Adipose tissue (tissue), 3 donors: ENCODE measurements around the gene FEN1. TPM values are rescaled to one million over a fixed set of nuclear protein-coding genes. Genes with fewer than 3 reads are reported as not detected.

ENCODE experiments used
- H3K27ac ChIP-seq: one replicate; pipeline ENCODE4 v1.5.1; 2013; ENCODE audit warnings: low read depth, low read length
- WGBS, 3 donors: extraction: QIAGEN DNeasy Blood & Tissue Kit; methylation state at CpG; one replicate each; pipeline ENCODE4 v1.1.7; 2013; 5-methylcytosine and 5-hydroxymethylcytosine counted together
- polyA plus RNA-seq, 3 donors: library from polyadenylated mRNA; stranded (reverse); fragments of 200-250 nt; gene quantifications; one replicate each; pipeline ENCODE4 v1.2.3, GENCODE V29; 2013
- donor health status: healthy with polysubstance abuse.
- donor health status: Bipolar disorder and iron deficiency.
- donor health status: healthy.

The FEN1 gene, protein sequence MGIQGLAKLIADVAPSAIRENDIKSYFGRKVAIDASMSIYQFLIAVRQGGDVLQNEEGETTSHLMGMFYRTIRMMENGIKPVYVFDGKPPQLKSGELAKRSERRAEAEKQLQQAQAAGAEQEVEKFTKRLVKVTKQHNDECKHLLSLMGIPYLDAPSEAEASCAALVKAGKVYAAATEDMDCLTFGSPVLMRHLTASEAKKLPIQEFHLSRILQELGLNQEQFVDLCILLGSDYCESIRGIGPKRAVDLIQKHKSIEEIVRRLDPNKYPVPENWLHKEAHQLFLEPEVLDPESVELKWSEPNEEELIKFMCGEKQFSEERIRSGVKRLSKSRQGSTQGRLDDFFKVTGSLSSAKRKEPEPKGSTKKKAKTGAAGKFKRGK
- 1 to 10 TPM; 4.8 to 6.5 (median 6.3) TPM for polyA plus RNA-seq

DNA sequence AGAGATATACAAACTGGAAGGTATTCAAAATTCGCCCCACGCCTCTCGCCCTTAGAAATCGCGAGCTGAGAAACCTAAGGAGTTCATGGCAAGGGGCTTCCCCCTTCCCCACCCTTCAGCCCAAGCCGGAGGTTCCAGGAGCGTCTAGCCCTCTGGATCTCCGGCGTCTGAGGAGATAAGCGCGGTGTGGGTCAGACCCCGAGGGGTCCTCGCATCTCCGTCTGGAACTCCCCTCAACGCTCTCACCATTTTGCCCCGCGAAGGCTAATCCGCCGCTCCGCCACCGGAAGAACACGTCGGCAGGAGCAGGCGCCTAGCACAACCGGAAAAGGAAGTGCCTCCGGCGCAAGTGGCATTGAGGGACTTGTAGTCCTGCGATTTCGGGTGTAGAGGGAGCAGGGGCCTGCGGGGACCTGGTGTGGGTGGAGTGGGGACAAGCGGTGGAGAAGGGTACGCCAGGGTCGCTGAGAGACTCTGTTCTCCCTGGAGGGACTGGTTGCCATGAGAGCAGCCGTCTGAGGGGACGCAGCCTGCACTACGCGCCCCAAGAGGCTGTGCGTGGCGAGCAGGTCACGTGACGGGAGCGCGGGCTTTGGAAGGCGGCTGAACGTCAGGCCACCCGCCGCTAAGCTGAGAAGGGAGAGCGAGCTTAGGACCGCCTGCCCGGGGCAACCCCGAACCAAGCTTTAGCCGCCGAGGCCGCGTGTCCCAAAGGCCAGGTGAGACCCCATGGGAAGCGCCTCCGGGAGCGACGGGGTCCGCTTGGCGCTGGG lies at the start of gene FEN1, which contains the start of gene TMEM258:
FEN1 (plus strand) TSS at position 602 of the 773 bp plus-strand sequence. CDS start 2,451 bp downstream, outside the sequence.
TMEM258 (minus strand) TSS at position 290 of the 773 bp plus-strand sequence; CDS start at position 249, 41 bp downstream.
- H3K27ac ChIP-seq, result peak within 1 kb of the TSS; percentile 60
- WGBS, 3 donors, result 0 to 1% (median 0%) methylated on average over 57 to 61 of the region's 61 CpGs

- no peak overlapping the region for H3K27ac ChIP-seq
- WGBS, 3 donors, result 92 to 94% (median 92%) methylated on average over 42 of the region's 42 CpGs
Measured at GRCh38 chr11:61743486-61744095, 49.1 kb upstream of the FEN1 start.

GRCh38 chr11:61744181-61744580 lies 48.5 kb upstream of the FEN1 start:
- H3K27ac ChIP-seq, result no peak overlapping the region
- 91 to 93% (median 93%) methylated on average over 20 of the region's 20 CpGs for whole genome bisulfite sequencing, 3 donors

DNA sequence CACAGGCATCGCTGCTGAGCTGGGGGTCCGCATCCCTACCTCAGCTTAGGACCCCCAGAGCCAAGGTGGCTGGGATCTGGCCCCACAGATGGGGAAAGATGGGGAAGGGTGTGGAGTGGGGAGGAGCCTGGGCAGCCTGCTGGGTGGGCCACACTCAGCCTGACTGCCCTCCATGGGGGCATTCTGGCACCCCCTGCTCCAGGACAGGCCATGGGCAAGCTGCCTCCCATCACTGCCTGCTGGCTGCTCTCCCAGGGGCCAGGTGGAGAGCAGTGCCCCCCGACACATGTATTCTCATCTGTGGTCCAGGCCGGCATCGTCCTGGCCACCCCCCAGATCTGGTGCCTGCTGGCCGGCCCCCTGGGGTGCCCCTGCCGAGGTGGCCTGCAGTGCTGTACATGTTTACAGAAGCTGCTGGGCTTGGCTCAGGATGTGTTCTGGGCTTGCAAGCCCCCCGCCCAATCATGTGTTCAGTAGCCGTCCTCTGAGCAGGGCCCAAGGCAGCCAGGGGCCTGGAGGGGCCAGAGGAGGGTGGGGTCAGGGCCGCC lies 48.0 kb upstream of the FEN1 start:
- 84 to 93% (median 90%) methylated on average over 10 of the region's 10 CpGs for WGBS, 3 donors

DNA sequence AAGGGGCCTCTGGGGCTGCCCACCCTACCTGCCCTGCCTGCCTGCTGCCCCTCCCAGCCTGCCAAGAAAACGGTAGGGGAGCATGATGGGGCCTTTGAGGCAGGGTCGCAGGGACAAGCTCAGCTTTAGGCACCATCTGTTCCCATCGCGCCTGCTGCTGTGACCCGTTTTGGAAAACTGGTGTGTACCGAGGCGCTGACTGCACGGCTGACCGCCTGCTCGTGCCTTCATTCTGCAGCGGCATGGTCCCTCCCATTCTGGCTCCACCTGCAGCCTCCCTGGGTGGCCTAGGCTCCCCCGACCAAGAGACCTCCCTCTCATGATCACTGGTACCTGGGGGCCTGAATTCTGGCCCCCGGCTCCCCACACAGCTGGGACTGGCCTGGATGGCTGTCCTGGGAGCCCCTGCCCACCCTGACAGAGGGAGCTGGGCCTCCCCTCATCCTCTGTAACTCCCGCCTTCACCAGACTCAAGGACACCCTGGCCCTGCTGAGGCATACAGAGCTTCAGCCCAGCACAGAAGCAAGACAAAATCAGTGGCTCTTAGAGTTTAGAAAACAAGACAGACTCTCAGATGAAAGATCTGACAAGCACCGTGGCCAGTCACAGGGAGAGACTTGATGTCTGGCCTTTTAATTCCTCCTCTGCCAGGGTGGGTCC lies 46.8 kb upstream of the FEN1 start:
- no peak overlapping the region for H3K27ac ChIP-seq
- WGBS, 3 donors, result 70 to 79% (median 70%) methylated on average over 15 of the region's 15 CpGs

More for the DNA sequence above, 48.0 kb upstream of the FEN1 start:
- no peak overlapping the region for H3K27ac ChIP-seq

DNA sequence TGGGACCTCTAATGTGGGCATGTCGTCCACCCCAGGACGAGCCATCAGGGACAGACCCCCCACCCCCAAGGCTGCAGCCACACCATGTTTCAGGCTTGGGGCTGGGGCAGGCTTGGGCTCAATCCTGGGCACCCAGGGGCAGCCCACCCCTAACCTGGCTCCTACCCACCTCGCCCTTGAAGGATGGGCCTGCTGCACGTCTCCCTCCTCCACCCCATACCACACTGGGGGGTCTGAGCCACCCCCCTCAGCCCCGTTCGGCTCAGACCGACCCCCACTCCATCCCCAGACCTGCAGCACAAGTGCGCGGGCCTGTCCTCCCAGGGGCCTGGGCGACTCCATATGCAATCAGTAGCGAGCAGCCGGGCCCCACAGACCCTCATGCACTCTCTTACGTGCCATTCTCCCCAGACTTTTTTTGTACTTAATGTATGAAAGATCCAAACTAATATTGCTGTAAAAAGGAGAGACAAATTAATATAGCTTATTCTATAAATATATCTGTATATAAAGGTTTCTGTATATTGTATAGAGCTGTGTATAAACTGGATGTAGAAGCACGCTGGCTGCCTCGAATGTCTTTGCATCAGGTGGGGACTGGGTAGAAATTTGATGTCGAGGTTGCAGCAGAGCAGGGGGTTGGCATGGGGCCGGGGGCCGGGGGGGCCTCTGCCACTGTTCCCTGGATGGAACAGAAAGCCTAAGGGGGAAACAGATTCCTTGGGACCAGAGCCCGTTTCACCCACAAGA lies 46.1 kb upstream of the FEN1 start:
- H3K27ac ChIP-seq, result no peak overlapping the region
- 76 to 82% (median 80%) methylated on average over 19 of the region's 19 CpGs for WGBS, 3 donors

DNA sequence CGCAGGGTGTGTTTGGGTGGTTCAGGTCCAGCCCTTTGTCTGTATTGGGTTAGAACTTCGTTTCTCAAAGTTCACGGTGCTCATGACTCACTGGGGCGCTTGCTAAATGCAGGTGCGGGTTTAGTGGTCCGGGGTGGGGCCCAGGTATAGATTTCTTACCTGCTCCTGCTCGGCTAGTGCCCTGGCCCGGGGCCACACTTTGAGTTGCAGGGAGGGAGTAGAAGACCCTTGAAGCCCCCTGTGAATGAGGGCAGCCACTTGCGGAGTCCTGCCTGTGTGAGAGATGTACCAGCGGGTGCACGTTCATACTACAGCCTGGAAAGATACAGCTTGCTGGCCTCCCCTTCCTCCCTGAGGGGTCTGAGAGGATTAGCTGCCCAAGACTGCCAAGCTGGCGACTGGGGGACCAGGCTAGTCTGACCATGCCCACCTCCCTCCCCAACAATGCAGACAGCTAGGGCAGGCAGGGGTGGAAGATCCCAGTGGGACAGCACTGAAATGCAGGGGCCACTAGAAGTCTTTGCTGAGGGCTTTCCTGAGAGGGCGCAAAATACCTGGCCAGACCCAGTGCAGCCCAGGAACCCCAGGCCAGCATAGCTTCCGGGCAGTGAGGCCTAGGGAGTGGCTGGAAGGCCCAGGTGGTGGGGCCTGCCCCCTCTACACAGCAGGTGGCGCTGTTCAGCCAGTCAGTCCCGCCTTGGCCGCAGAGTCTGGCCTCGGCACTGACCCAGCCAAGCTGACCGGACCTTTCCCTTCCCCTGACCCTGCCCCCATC lies 45.3 kb upstream of the FEN1 start:
- WGBS, 3 donors, result 55 to 62% (median 59%) methylated on average over 19 of the region's 19 CpGs
- H3K27ac ChIP-seq, result no peak overlapping the region

GRCh38 chr11:61747967-61748285 lies 44.8 kb upstream of the FEN1 start:
- WGBS, 3 donors, result 25 to 50% (median 31%) methylated on average over 3 of the region's 3 CpGs
- H3K27ac ChIP-seq, result no peak overlapping the region

DNA sequence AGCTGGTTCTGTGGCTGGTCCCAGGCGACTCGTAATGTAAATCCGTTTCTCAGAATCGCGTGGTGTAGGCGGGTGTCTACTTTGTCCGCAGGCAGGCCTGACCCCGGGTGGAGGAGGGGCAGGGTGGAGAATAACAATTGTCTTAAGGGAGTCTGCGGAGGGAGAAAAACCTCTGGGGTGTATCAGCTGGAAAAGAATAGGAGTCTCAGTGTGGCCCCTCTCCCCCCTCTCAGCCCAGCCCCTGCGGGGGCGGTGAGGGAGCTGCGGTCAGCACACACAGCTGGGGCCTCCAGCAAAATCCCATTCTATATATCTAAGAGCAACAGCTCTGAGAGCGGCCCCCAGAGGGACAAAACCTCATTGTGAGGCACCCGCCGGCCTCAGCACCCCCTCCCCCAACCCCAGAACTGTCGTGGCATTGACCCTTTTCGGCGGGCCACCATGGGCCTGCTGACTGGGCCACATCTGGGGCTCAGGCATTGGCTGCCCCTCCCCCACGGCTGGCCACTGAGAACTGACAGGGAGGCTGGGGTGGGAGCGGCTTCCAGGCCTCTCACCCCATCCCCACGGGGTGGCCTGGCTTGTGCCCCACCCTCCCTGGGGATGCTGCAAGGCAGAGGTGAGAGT lies 43.0 kb upstream of the FEN1 start:
- H3K27ac ChIP-seq, result no peak overlapping the region
- 62 to 69% (median 68%) methylated on average over 17 to 21 of the region's 21 CpGs for WGBS, 3 donors

- WGBS, 3 donors, result 94 to 98% (median 97%) methylated on average over 5 of the region's 5 CpGs
- H3K27ac ChIP-seq, result no peak overlapping the region
Measured at GRCh38 chr11:61750631-61751273, 42.0 kb upstream of the FEN1 start.

GRCh38 chr11:61751384-61751783 lies 41.3 kb upstream of the FEN1 start:
- no peak overlapping the region for H3K27ac ChIP-seq
- WGBS, 3 donors, result 61 to 89% (median 86%) methylated on average over 14 of the region's 14 CpGs

DNA sequence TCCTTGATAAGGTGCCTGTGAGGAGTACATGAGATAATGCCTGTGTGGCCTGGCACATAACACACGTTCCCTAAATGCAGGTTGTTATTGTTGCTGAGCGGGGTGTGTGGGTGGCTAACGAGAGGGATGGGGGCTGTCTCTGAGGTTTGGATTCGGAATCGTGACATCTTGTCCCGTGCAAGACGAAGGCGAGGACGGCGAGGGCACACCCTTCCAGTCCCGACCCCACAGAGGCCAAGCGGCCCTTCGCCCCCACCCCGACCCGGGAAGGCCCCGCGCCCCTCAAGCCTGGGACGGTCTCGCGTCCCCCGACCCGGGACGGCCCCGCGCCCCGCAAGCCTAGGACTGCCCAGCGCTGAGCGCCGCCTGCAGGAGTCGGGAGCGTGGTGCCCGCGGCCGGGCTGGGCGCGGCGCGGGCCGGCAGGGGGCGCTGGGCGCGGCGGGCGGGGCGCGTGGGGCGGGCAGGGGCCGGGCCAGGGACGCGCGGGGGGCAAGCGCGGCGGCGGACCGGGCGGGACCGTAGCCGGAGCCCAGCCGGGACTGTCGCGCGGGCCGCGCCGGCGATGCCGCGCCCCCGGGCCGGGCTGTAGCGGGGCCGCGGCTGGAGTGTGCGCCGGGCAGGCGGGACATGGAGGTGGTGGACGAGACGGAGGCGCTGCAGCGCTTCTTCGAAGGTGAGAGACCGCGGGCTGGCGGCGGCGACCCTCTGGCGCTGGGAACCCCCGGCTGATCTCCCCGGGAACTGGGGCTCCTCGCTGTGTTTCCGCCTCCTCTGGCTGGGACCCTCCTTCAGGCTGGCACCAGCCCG lies 40.4 kb upstream of the FEN1 start, which contains the start of gene MYRF:
MYRF (plus strand) TSS at position 520 of the 808 bp plus-strand sequence; CDS start at position 629, 109 bp downstream.
- H3K27ac ChIP-seq, result no peak within 1 kb of the TSS
- 2 to 4% (median 2%) methylated on average over 58 to 91 of the region's 93 CpGs for WGBS, 3 donors

GRCh38 chr11:61752925-61753521 lies 39.7 kb upstream of the FEN1 start:
- H3K27ac ChIP-seq, result no peak overlapping the region
- WGBS, 3 donors, result 12 to 37% (median 33%) methylated on average over 15 to 17 of the region's 17 CpGs

GRCh38 chr11:61753672-61754071 lies 39.0 kb upstream of the FEN1 start:
- WGBS, 3 donors, result 64 to 86% (median 83%) methylated on average over 5 of the region's 5 CpGs
- no peak overlapping the region for H3K27ac ChIP-seq
